Measurements from ENCODE around the gene DSCAM.

- no peak for TF ChIP-seq POLR2AphosphoS5 (IDR thresholded peaks at IDR 0.05; ENCODE audit: low read depth, low read length)
- no peak for TF ChIP-seq SIN3A (IDR thresholded peaks at IDR 0.05; ENCODE audit: borderline replicate concordance, insufficient read depth, low read length)
- no peak for TF ChIP-seq TAF1 (IDR thresholded peaks at IDR 0.05; ENCODE audit: borderline replicate concordance, insufficient read depth, low read length)
- TF ChIP-seq, protein P1, sequence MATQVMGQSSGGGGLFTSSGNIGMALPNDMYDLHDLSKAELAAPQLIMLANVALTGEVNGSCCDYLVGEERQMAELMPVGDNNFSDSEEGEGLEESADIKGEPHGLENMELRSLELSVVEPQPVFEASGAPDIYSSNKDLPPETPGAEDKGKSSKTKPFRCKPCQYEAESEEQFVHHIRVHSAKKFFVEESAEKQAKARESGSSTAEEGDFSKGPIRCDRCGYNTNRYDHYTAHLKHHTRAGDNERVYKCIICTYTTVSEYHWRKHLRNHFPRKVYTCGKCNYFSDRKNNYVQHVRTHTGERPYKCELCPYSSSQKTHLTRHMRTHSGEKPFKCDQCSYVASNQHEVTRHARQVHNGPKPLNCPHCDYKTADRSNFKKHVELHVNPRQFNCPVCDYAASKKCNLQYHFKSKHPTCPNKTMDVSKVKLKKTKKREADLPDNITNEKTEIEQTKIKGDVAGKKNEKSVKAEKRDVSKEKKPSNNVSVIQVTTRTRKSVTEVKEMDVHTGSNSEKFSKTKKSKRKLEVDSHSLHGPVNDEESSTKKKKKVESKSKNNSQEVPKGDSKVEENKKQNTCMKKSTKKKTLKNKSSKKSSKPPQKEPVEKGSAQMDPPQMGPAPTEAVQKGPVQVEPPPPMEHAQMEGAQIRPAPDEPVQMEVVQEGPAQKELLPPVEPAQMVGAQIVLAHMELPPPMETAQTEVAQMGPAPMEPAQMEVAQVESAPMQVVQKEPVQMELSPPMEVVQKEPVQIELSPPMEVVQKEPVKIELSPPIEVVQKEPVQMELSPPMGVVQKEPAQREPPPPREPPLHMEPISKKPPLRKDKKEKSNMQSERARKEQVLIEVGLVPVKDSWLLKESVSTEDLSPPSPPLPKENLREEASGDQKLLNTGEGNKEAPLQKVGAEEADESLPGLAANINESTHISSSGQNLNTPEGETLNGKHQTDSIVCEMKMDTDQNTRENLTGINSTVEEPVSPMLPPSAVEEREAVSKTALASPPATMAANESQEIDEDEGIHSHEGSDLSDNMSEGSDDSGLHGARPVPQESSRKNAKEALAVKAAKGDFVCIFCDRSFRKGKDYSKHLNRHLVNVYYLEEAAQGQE (IDR thresholded peaks at IDR 0.05; ENCODE audit: insufficient read depth in 1 of 2, low read depth in 2 of 2, low read length in 2 of 2): no peak
These were observed 667.8 kb downstream of the DSCAM start for GRCh38 chr21:40179166-40179565.

All from PFSK-1 (cell line).